ENCODE results near the gene TGIF2.

The TGIF2 gene

GRCh38 chr20:36573103-36573797, at the start of gene TGIF2:
Gene TGIF2 (plus strand): TSS chr20:36573597. CDS start chr20:36578775, 5,178 bp downstream.
- H3K4me1 ChIP-seq (ENCODE audit: control insufficient read depth, low read depth, low read length) = peaks cover 42% of the 10 kb centered on the region
- peak within 1 kb of the TSS; percentile 83 for H3K27ac ChIP-seq (ENCODE audit: low read length)
- peak within 1 kb of the TSS; percentile 86 for H3K4me3 ChIP-seq (ENCODE audit: low read length)
- H3K9me3 ChIP-seq (ENCODE audit: control insufficient read depth, low read depth, low read length) = no peaks in the 10 kb centered on the region
- H3K9ac ChIP-seq (ENCODE audit: low read length) = peak within 1 kb of the TSS; percentile 92
- H3K27me3 ChIP-seq (ENCODE audit: control insufficient read depth, insufficient read depth, low read length) = no peaks in the 10 kb centered on the region
- no peaks in the 10 kb centered on the region for H3K36me3 ChIP-seq (ENCODE audit: control insufficient read depth, low read depth, low read length)

GRCh38 chr20:36525620-36526365, 47.6 kb upstream of the TGIF2 start:
- Histone ChIP-seq H3K27me3 (ENCODE audit: control insufficient read depth, insufficient read depth, low read length) (no peaks in the 10 kb centered on the region), H3K9ac (ENCODE audit: low read length) (no peak overlapping the region), H3K36me3 (ENCODE audit: control insufficient read depth, low read depth, low read length) (peaks cover 38% of the 10 kb centered on the region), H3K9me3 (ENCODE audit: control insufficient read depth, low read depth, low read length) (no peaks in the 10 kb centered on the region), H3K4me3 (ENCODE audit: low read length) (no peak overlapping the region), H3K27ac (ENCODE audit: low read length) (no peak overlapping the region), H3K4me1 (ENCODE audit: control insufficient read depth, low read depth, low read length) (no peaks in the 10 kb centered on the region)

- no peak overlapping the region for H3K4me3 ChIP-seq (ENCODE audit: low read length)
- peaks cover 35% of the 10 kb centered on the region for H3K36me3 ChIP-seq (ENCODE audit: control insufficient read depth, low read depth, low read length)
- H3K4me1 ChIP-seq (ENCODE audit: control insufficient read depth, low read depth, low read length) = no peaks in the 10 kb centered on the region
- H3K9me3 ChIP-seq (ENCODE audit: control insufficient read depth, low read depth, low read length) = no peaks in the 10 kb centered on the region
- H3K27me3 ChIP-seq (ENCODE audit: control insufficient read depth, insufficient read depth, low read length) = no peaks in the 10 kb centered on the region
- no peak overlapping the region for H3K9ac ChIP-seq (ENCODE audit: low read length)
- no peak overlapping the region for H3K27ac ChIP-seq (ENCODE audit: low read length)
Measured at GRCh38 chr20:36526521-36527011, 46.8 kb upstream of the TGIF2 start.

- no peak overlapping the region for H3K9ac ChIP-seq (ENCODE audit: low read length)
- no peaks in the 10 kb centered on the region for H3K9me3 ChIP-seq (ENCODE audit: control insufficient read depth, low read depth, low read length)
- H3K27me3 ChIP-seq (ENCODE audit: control insufficient read depth, insufficient read depth, low read length) = no peaks in the 10 kb centered on the region
- H3K36me3 ChIP-seq (ENCODE audit: control insufficient read depth, low read depth, low read length) = peaks cover 30% of the 10 kb centered on the region
- no peak overlapping the region for H3K4me3 ChIP-seq (ENCODE audit: low read length)
- no peak overlapping the region for H3K27ac ChIP-seq (ENCODE audit: low read length)
- H3K4me1 ChIP-seq (ENCODE audit: control insufficient read depth, low read depth, low read length) = no peaks in the 10 kb centered on the region
Measured at GRCh38 chr20:36527331-36528125, 45.9 kb upstream of the TGIF2 start.

- Histone ChIP-seq H3K36me3 (ENCODE audit: control insufficient read depth, low read depth, low read length) (peaks cover 30% of the 10 kb centered on the region), H3K27ac (ENCODE audit: low read length) (no peak overlapping the region), H3K9me3 (ENCODE audit: control insufficient read depth, low read depth, low read length) (no peaks in the 10 kb centered on the region), H3K9ac (ENCODE audit: low read length) (no peak overlapping the region), H3K4me1 (ENCODE audit: control insufficient read depth, low read depth, low read length) (no peaks in the 10 kb centered on the region), H3K27me3 (ENCODE audit: control insufficient read depth, insufficient read depth, low read length) (no peaks in the 10 kb centered on the region), H3K4me3 (ENCODE audit: low read length) (no peak overlapping the region)
Measured at GRCh38 chr20:36528176-36528874, 45.1 kb upstream of the TGIF2 start.

GRCh38 chr20:36528875-36529417, 44.5 kb upstream of the TGIF2 start:
- Histone ChIP-seq H3K9ac (ENCODE audit: low read length) (no peak overlapping the region), H3K9me3 (ENCODE audit: control insufficient read depth, low read depth, low read length) (no peaks in the 10 kb centered on the region), H3K4me1 (ENCODE audit: control insufficient read depth, low read depth, low read length) (no peaks in the 10 kb centered on the region), H3K4me3 (ENCODE audit: low read length) (no peak overlapping the region), H3K27ac (ENCODE audit: low read length) (no peak overlapping the region), H3K27me3 (ENCODE audit: control insufficient read depth, insufficient read depth, low read length) (no peaks in the 10 kb centered on the region), H3K36me3 (ENCODE audit: control insufficient read depth, low read depth, low read length) (peaks cover 28% of the 10 kb centered on the region)

- Histone ChIP-seq H3K27me3 (ENCODE audit: control insufficient read depth, insufficient read depth, low read length) (no peaks in the 10 kb centered on the region), H3K4me3 (ENCODE audit: low read length) (no peak overlapping the region), H3K27ac (ENCODE audit: low read length) (no peak overlapping the region), H3K4me1 (ENCODE audit: control insufficient read depth, low read depth, low read length) (no peaks in the 10 kb centered on the region), H3K9ac (ENCODE audit: low read length) (no peak overlapping the region), H3K9me3 (ENCODE audit: control insufficient read depth, low read depth, low read length) (no peaks in the 10 kb centered on the region), H3K36me3 (ENCODE audit: control insufficient read depth, low read depth, low read length) (peaks cover 3% of the 10 kb centered on the region)
Measured at GRCh38 chr20:36532388-36532787, 41.0 kb upstream of the TGIF2 start.

GRCh38 chr20:36532822-36533221, 40.6 kb upstream of the TGIF2 start:
- no peaks in the 10 kb centered on the region for H3K36me3 ChIP-seq (ENCODE audit: control insufficient read depth, low read depth, low read length)
- H3K4me3 ChIP-seq (ENCODE audit: low read length) = no peak overlapping the region
- no peaks in the 10 kb centered on the region for H3K4me1 ChIP-seq (ENCODE audit: control insufficient read depth, low read depth, low read length)
- H3K9me3 ChIP-seq (ENCODE audit: control insufficient read depth, low read depth, low read length) = no peaks in the 10 kb centered on the region
- H3K9ac ChIP-seq (ENCODE audit: low read length) = no peak overlapping the region
- no peak overlapping the region for H3K27ac ChIP-seq (ENCODE audit: low read length)
- H3K27me3 ChIP-seq (ENCODE audit: control insufficient read depth, insufficient read depth, low read length) = no peaks in the 10 kb centered on the region

- no peak overlapping the region for H3K9ac ChIP-seq (ENCODE audit: low read length)
- no peak overlapping the region for H3K27ac ChIP-seq (ENCODE audit: low read length)
- H3K4me3 ChIP-seq (ENCODE audit: low read length) = no peak overlapping the region
- no peaks in the 10 kb centered on the region for H3K27me3 ChIP-seq (ENCODE audit: control insufficient read depth, insufficient read depth, low read length)
- no peaks in the 10 kb centered on the region for H3K36me3 ChIP-seq (ENCODE audit: control insufficient read depth, low read depth, low read length)
- H3K4me1 ChIP-seq (ENCODE audit: control insufficient read depth, low read depth, low read length) = peaks cover 7% of the 10 kb centered on the region
- no peaks in the 10 kb centered on the region for H3K9me3 ChIP-seq (ENCODE audit: control insufficient read depth, low read depth, low read length)
Measured at GRCh38 chr20:36538026-36538722, 35.2 kb upstream of the TGIF2 start.

GRCh38 chr20:36540551-36541211, 32.7 kb upstream of the TGIF2 start:
- Histone ChIP-seq H3K27me3 (ENCODE audit: control insufficient read depth, insufficient read depth, low read length) (no peaks in the 10 kb centered on the region), H3K4me1 (ENCODE audit: control insufficient read depth, low read depth, low read length) (peaks cover 7% of the 10 kb centered on the region), H3K27ac (ENCODE audit: low read length) (no peak overlapping the region), H3K9me3 (ENCODE audit: control insufficient read depth, low read depth, low read length) (no peaks in the 10 kb centered on the region), H3K36me3 (ENCODE audit: control insufficient read depth, low read depth, low read length) (no peaks in the 10 kb centered on the region), H3K4me3 (ENCODE audit: low read length) (peak overlapping the region; percentile 75), H3K9ac (ENCODE audit: low read length) (peak overlapping the region; percentile 69)

Measured in iPS-18a (cell line).